Measurements from ENCODE around the gene STK25. TPM values are rescaled to one million over a fixed set of nuclear protein-coding genes. Genes with fewer than 3 reads are reported as not detected.

The STK25 gene
- total RNA-seq, 1 donor = 143 TPM

DNA sequence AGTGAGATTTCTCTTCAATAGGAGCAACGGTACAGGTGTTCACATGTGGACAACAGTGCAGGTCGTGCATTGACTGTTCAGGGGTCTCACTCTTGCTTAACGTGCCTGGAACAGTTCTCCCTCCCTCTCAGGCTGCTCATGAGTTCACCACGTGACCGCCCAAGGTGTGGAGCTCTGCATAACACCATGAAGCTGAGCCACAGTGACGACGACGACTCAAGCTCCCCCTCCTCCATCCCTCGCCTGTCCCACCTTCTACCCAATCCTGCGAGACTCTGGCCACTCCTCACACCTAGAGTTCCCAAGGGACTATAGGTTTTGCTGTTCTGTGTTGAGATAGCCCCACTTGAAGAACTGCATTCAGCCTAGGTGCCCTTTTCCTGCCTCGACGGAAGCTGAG, 42.8 kb downstream of the STK25 start:
- TF ChIP-seq CTCF (IDR thresholded peaks at IDR 0.05; ENCODE audit: insufficient read depth, low read length) = no peak
- DNase-seq (ENCODE audit: low read depth) = no peak
- H3K4me3 ChIP-seq (ENCODE audit: low read depth, low read length) = no peak overlapping the region

DNA sequence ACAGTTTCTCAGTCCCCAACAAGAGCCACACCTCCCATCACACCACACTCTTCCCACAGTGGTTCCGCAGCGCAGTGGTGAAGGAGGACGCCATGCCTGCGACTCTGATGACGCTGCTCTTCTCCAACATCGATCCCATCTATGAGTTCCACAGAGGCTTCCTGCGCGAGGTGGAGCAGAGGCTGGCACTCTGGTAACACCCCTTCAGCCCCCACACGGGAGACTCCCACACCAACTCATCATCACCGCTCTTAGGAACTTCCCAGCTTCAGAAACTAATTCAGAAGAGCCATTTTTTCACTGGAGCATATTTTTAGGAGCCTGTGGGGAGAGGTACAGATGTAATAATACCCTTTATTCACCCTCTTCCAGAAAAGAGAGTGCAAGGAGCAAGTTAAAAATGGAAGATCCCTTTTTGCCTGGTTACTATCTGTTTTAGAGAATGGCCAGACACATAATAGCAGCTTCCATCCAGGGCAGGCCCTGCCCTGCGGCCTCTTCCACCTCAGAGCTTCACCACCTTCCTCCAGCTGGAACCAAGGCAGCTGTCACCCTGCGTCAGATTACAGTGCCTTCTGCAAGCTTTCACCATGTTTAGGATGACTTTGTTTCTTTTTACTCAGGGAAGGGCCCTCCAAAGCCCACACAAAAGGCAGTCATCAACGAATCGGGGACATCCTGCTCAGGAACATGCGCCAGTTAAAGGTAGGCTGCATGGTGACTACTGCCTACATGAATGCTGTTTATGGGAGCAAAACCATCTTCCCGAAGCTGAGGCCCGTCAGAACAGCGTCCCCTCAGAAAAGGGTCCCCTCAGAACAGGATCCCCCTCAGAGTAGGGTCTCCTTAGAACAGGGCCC, 44.9 kb downstream of the STK25 start:
- DNase-seq (ENCODE audit: low read depth) = no peak
- no peak for TF ChIP-seq CTCF (IDR thresholded peaks at IDR 0.05; ENCODE audit: insufficient read depth, low read length)

DNA sequence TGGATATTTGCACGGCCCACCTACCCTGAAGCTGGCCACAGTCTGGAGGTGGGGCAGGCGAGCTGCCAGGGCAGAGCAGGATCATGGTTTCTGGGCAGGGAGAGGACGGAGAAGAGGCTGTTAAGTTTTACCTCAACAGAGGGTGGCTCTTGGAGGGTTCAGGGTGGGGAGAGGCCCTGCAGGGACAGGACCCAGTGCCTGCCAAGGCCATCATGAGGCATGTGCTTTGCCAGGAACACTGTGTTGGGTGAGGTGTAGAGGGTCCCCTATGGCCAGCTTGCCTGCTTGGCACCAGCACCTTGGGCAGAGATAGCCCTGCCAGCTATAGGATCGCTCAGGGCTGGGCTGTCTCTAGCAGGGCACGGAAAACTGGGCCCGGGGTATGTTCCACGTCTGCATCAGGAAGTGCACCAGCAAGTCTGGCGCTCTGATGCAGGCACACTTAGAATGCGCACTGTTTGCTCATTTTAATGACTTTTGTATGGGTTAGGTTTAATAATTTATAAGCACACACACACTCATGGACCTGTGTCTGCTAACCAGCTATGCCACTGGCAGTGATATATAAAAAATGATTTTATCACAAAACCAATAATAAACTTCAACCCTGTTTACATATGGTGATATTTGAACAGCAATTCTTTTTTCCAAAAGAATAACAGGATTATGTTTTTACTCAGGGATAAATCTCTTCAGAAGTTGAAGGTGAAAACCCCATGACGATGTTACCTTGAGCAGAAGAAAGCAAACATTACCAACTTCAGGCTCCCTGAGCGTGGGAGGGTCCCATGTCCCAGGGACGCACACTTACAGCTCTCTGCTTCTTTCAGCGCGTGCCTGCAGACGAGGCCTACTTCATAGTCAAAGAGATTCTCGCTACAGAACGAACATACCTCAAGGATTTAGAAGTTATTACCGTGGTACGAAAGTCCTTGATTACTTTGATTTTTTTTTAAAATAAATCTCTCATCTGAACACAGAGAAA, 46.4 kb downstream of the STK25 start:
- no peak overlapping the region for H3K4me3 ChIP-seq (ENCODE audit: low read depth, low read length)
- no peak for DNase-seq (ENCODE audit: low read depth)
- no peak for TF ChIP-seq CTCF (IDR thresholded peaks at IDR 0.05; ENCODE audit: insufficient read depth, low read length)

More for the DNA sequence above, 44.9 kb downstream of the STK25 start:
- no peak overlapping the region for H3K4me3 ChIP-seq (ENCODE audit: low read depth, low read length)

DNA sequence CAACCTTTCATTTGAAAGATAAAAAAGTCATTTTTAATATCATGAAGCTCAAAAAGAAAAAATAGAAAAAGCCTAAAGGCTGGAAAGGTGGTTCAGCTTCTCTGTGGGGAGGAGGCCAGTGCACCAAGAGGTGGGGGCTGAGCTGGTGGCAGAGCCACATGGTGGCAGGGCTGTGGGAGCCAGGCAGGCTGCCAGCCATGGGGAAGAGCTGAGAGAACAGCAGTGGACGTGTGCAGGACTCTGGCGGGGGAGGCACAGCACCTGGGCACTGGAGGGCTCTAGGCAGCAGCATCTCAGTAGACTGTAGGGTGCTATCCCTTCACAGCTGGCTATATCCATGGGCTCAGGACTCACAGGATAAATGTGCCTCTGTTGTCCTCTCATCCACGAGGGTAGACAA, 47.8 kb downstream of the STK25 start:
- DNase-seq (ENCODE audit: low read depth) = no peak
- no peak for TF ChIP-seq CTCF (IDR thresholded peaks at IDR 0.05; ENCODE audit: insufficient read depth, low read length)
- H3K4me3 ChIP-seq (ENCODE audit: low read depth, low read length) = no peak overlapping the region

GRCh38 chr2:241459520-241459919, 48.9 kb downstream of the STK25 start:
- TF ChIP-seq CTCF (IDR thresholded peaks at IDR 0.05; ENCODE audit: insufficient read depth, low read length) = no peak
- no peak for DNase-seq (ENCODE audit: low read depth)
- no peak overlapping the region for H3K4me3 ChIP-seq (ENCODE audit: low read depth, low read length)

DNA sequence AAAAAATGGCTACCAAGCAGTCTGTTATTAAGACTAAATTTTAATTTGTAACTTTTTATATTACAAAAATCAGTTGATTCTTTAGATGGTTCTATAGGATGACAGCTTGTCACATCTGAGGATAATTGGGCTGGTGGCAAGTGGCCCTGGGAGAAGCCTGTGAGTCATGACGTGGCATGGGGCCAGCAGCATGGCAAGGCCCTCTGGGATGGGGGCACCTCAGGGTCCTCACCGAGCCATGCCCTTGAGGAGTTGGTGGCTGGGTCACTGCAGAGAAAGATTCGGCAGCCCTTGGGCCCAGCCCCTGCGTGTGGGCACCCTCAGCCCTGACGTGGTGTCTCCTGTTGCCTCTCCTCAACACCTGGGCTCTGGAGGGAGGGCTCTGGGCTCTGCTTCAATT, 49.7 kb downstream of the STK25 start:
- no peak for DNase-seq (ENCODE audit: low read depth)

More for the DNA sequence above, 49.7 kb downstream of the STK25 start:
- no peak overlapping the region for H3K4me3 ChIP-seq (ENCODE audit: low read depth, low read length)
- no peak for TF ChIP-seq CTCF (IDR thresholded peaks at IDR 0.05; ENCODE audit: insufficient read depth, low read length)
